Smooth muscle cell of trachea (primary cell): Measurements from ENCODE around the gene PI4KB. TPM values are rescaled to one million over a fixed set of nuclear protein-coding genes. Genes with fewer than 3 reads are reported as not detected.

Source experiments
- total RNA-seq: library from RNA; depleted of rRNA; stranded (reverse); fragments of >200 nt; gene quantifications from 2 replicates; pipeline ENCODE4 v1.2.1, GENCODE V29; 2014

PI4KB gene
- 74.1 and 83.8 TPM in 2 replicates for total RNA-seq

DNA sequence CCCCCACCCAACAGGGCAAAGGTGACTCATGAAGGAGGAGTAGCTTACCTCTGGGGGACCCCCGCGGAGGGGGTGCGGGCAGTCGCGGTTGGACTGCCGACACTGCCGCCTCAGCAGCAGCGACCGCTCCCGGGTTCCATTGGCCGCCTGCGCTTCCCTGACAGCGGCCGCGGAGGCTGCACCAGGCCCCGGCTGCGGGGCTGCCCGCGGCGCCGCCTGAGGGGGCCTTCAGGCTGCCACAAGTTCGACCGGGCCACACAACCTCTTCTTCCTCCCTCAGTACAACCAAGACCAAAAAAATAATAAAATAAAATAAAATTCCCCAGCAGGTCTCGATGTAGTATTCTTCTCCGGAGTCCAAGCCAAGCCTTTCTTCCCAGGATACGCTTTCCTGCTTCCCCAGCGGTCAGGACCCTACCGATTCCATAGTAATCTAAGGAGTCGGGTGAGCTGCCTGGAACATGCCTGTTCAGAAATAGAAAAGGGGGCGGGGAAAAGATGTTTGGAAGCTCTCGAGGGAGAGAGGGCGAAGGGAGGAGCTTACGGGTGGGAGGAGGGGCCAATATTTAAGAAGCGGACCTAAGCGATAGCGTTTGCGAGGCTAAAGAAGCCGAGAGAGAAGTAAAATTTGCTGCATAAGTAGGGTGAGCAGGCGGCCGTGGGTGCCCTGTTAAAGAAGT lies at the start of gene PI4KB:
Gene PI4KB, minus strand, starts transcription at position 194 of the 680 bp plus-strand sequence. CDS start 10,935 bp downstream, outside the sequence.

DNA sequence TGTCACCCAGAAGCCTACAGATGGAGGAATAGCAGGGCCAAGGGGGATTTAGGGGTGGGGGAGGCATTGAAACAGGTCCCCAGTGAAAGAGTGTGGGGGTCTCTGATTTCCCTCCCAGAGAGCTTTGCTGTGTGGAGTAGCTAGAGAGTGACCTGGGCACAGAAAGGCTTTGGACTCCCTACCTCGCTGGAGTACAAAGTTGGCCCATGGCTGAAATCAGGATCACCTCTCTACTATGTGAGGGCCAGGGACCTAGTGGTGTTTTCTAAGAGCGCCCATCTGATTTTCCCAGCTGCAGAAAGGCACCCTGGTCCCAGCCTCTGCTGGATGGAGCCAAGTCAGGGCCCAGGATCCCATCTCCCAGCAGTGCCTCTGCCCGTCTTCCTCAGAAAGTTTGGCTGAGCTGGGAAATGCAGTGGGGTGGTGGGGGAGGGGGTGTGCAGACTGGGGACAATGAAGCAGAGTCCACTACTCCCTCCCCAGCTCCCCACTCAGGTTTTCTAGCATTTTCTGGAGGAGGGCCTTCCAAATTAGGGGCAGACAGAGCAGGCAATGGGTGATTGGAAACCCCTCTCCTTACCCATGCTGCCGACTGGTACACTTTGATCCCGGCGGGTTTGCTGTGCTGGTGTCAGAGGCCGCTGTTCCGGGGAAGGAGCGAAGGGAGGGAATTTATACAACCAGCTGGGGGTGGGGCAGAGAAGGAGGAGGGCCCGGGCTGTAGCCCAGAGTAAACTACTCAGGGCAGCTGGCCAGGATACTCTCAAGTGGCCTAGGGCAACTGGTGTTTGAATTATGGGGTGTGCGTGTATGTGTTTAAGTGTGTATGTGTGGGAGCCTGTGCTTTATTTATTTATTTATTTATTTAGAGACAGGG lies 45.1 kb upstream of the PI4KB start, which contains the start of gene SELENBP1:
Gene SELENBP1, minus strand, starts transcription at position 648 of the 877 bp plus-strand sequence. Its CDS starts 64 bp downstream, at position 584.

DNA sequence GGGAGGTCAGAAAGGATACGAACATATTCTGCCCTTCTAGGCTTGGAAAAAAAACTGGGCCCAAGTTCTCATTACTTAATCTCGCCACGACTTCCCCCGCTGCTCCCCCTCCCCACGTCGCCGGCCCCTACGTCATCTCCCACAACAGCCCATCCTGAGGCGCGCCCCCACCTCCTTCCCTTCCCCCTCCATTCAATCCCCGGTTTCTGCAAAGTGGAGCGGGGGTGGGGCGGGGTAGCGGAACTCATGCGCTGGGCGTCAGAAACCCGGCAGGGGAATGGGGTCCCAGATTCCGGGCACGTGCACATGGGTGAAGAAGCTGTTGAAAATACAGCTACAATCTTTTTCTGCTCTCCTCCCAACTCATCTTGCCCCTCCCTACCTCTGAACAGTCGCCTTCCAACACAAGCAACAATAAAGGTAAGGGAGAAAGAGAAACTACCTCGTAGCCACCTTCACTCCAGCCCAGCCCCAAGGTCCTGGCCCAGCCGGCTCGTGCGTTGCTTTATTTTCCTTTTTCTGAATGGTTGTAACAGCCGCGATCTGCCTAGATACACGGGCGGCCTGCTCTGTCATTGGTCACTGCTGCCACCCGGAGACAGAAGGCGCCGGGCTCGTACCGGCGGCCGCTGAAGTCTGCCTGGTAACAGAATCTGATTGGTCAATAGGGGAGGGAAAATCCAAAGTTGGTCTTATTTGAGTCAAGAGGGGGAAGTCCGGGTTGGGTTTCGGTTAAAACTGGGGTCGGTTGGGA lies 19.7 kb upstream of the PI4KB start, which contains the start of gene RFX5:
Gene RFX5, minus strand, starts transcription at position 484 of the 754 bp plus-strand sequence. CDS start 932 bp downstream, outside the sequence.

DNA sequence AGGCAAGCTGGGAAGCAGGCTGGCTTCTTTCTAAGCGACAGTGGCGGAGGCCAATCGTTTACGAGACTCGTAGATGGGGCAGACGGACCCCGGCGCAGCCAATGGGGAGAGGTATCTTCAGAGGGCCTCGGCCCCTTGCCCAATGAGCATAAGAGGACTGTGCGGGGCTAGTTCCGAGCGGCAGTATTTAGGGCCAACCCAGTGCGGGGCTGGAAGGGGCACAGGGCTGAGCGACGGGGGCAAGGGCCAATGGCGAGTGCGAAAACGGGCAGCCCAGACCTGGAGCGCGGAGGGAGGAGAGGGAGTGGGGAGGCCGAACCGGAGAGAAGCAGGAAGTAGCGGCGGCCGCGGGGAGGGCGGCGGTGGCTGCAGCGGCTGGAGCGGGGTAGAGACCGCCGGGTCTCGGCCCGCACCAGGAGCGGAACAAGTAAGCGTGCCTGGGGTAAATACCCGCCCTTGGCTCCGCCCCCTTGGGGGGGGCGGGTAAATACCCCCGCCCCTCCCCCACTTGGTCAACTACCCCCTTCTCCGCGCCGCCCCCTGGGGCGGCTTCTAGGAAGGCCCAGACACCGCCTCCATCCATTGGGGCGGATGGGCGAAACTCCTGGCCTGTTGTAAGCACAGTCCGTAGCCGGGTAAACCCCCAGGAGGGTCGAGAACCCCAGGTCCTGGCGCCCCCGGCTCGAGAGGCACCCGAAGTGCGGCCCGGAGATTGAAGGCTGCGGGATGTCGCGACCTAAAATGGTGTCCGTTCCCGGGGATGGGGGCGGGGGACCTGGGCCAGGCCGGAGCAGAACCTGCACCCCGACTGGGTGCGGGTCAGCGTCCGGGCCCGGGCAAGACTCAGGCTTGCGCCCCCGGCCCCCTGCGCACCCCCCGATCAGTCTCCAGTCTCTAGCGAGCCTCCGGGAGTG lies 45.0 kb downstream of the PI4KB start, which contains the start of gene ZNF687:
Gene ZNF687, plus strand, starts transcription at position 331 of the 914 bp plus-strand sequence. CDS start 3,993 bp downstream, outside the sequence.

DNA sequence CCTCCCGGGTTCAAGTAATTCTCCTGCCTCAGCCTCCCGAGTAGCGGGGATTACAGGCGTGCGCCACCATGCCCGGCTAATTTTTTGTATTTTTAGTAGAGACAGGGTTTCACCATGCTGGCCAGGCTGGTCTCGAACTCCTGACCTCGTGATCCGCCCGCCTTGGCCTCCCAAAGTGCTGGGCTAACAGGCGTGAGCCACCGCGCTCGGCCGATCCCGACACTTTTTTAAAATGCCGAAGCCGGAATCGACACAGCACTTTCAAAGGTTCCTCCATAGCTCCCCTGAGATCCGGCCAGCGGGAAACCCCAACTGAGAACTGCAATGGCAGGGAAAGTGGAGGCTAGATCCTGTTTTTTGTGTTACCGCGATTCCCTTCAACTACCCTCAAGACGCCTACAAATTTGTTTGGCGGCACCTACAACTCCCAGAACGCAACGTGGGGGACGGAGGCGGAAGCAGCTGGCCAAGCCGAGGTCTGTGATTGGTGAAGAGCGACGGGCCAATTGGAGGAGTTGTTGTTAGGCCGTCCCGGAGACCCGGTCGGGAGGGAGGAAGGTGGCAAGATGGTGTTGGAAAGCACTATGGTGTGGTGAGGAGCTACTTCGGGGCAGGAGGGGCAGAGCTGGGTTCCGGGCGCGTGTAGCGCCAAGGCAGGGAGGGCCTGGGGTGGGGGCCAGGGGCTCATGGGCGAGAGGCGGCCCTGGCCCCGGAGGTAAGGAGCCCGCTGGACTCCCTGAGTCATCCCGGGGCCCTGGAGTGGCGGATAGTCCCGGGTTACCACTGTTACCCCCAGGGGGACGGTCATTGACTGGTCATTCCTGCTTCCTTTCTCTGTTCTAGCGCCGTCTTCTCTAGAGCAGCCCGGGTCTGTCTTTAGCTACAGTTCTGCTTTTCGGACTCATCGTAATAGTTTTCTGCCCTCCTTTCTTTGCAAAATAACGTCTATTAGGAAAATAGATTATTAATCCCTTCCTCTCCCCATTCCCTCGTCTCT lies 72.7 kb downstream of the PI4KB start, which contains the start of gene PSMD4:
Gene PSMD4, plus strand, starts transcription at position 518 of the 997 bp plus-strand sequence. Its CDS starts 49 bp downstream, at position 567.

Other genes with a start within 250 kb of the PI4KB start
- gene SEMA6C, start 180.8 kb downstream of the PI4KB start, total RNA-seq, result 1.2 and 1.3 TPM in 2 replicates
- not detected in 2 replicates for gene TNFAIP8L2, start 170.8 kb downstream of the PI4KB start, total RNA-seq
- 5.8 and 6.1 TPM in 2 replicates for gene LYSMD1, start 161.5 kb downstream of the PI4KB start, total RNA-seq
- gene SCNM1, start 161.3 kb downstream of the PI4KB start, total RNA-seq, result 21.8 and 27.5 TPM in 2 replicates
- gene TMOD4, start 151.4 kb downstream of the PI4KB start, total RNA-seq, result 0.17 and 0.29 TPM in 2 replicates
- gene VPS72, start 137.2 kb downstream of the PI4KB start, total RNA-seq, result 37.9 and 50.6 TPM in 2 replicates
- 57.2 and 70.8 TPM in 2 replicates for gene PIP5K1A, start 128.9 kb downstream of the PI4KB start, total RNA-seq
- 205 and 248 TPM in 2 replicates for gene PSMD4, start 72.7 kb downstream of the PI4KB start, total RNA-seq
- gene ZNF687, start 45.1 kb downstream of the PI4KB start, total RNA-seq, result 13.7 and 19.8 TPM in 2 replicates
- gene RFX5, start 19.8 kb upstream of the PI4KB start, total RNA-seq, result 44.9 and 55.1 TPM in 2 replicates
- gene SELENBP1, start 45.3 kb upstream of the PI4KB start, total RNA-seq, result 74.0 and 120 TPM in 2 replicates
- gene PSMB4, start 72.2 kb upstream of the PI4KB start, total RNA-seq, result 319 and 409 TPM in 2 replicates
- 17.5 and 25.0 TPM in 2 replicates for gene POGZ, start 132.1 kb upstream of the PI4KB start, total RNA-seq
- not detected in 2 replicates for gene CGN, start 184.0 kb upstream of the PI4KB start, total RNA-seq
- gene TUFT1, start 212.9 kb upstream of the PI4KB start, total RNA-seq, result 4.5 and 7.4 TPM in 2 replicates